Neural progenitor cell (in vitro differentiated cells): ENCODE results near the gene CACNA1C. TPM values are rescaled to one million over a fixed set of nuclear protein-coding genes. Genes with fewer than 3 reads are reported as not detected.

Experiments
- DNase-seq: peaks from one replicate; pipeline ENCODE4 v3.0.0-alpha.2; 2016; ENCODE audit warnings: low spot score
- H2AFZ ChIP-seq: fragments of 200-600 bp; sonication (generic); replicated peaks from 2 replicates; pipeline ENCODE4 v1.6.1; 2016; ENCODE audit warnings: antibody characterized with exemption
- H3F3A ChIP-seq: fragments of 200-600 bp; sonication (generic); 2 replicates; pipeline ENCODE4 v1.6.1; 2016; ENCODE audit warnings: antibody characterized with exemption, low read depth
- H3K27ac ChIP-seq: fragments of 200-600 bp; sonication (generic); 2 replicates; pipeline ENCODE4 v1.5.1; 2016; ENCODE audit warnings: mild to moderate bottlenecking
- H3K27me3 ChIP-seq: fragments of 200-600 bp; sonication (generic); 2 replicates; pipeline ENCODE4 v1.6.1; 2016; ENCODE audit warnings: mild to moderate bottlenecking, moderate library complexity
- H3K36me3 ChIP-seq: fragments of 200-600 bp; sonication (generic); 2 replicates; pipeline ENCODE4 v1.5.1; 2016
- H3K4me1 ChIP-seq: fragments of 200-600 bp; sonication (generic); 2 replicates; pipeline ENCODE4 v1.6.1; 2016; ENCODE audit warnings: mixed run types
- H3K4me2 ChIP-seq: fragments of 200-600 bp; sonication (generic); 2 replicates; pipeline ENCODE4 v1.6.1; 2016
- H3K4me3 ChIP-seq: fragments of 200-600 bp; sonication (generic); 2 replicates; pipeline ENCODE4 v1.5.1; 2016
- H3K79me2 ChIP-seq: fragments of 200-600 bp; sonication (generic); 2 replicates; pipeline ENCODE4 v1.6.1; 2016; ENCODE audit warnings: low read depth
- H3K9ac ChIP-seq: fragments of 200-600 bp; sonication (generic); 2 replicates; pipeline ENCODE4 v1.6.1; 2016
- H3K9me3 ChIP-seq: fragments of 200-600 bp; sonication (generic); 2 replicates; pipeline ENCODE4 v1.5.1; 2016; ENCODE audit warnings: low read depth
- H4K20me1 ChIP-seq: fragments of 200-600 bp; sonication (generic); 2 replicates; pipeline ENCODE4 v1.6.1; 2016; ENCODE audit warnings: low read depth
- H3K27ac Mint-ChIP-seq: 3 replicates; pipeline ENCODE4 v1.8.0; 2021; ENCODE audit warnings: mixed read lengths
- H3K27me3 Mint-ChIP-seq: 2 replicates; pipeline ENCODE4 v1.8.0; 2022; ENCODE audit warnings: low read depth, mild to moderate bottlenecking, inconsistent platforms, moderate library complexity, mixed read lengths; ENCODE audit not compliant: insufficient read depth
- H3K36me3 Mint-ChIP-seq: 3 replicates; pipeline ENCODE4 v1.8.0; 2021; ENCODE audit warnings: mixed read lengths
- H3K4me1 Mint-ChIP-seq: 3 replicates; pipeline ENCODE4 v1.8.0; 2021; ENCODE audit warnings: mixed read lengths
- H3K4me3 Mint-ChIP-seq: 3 replicates; pipeline ENCODE4 v1.8.0; 2021; ENCODE audit warnings: mild to moderate bottlenecking, moderate library complexity, mixed read lengths
- H3K9me3 Mint-ChIP-seq: 3 replicates; pipeline ENCODE4 v1.8.0; 2020; ENCODE audit warnings: mixed read lengths
- CTCF ChIP-seq: fragments of 200-600 bp; sonication (generic); IDR thresholded peaks from 2 replicates; pipeline ENCODE4 v1.5.1; 2017; ENCODE audit warnings: antibody characterized with exemption, mild to moderate bottlenecking
- EZH2 ChIP-seq: fragments of 200-600 bp; sonication (generic); IDR thresholded peaks from 2 replicates; pipeline ENCODE4 v1.6.1; 2017; ENCODE audit warnings: antibody characterized with exemption, mild to moderate bottlenecking, moderate library complexity
- EZH2phosphoT487 ChIP-seq: fragments of 200-600 bp; sonication (generic); IDR thresholded peaks from 2 replicates; pipeline ENCODE4 v1.6.1; 2017; ENCODE audit warnings: antibody characterized with exemption
- total RNA-seq: library from RNA; depleted of rRNA; stranded (reverse); fragments of >200 nt; gene quantifications from 2 replicates; pipeline ENCODE4 v1.2.3, GENCODE V29; 2015; ENCODE audit warnings: low replicate concordance

Gene CACNA1C
- total RNA-seq, 1 donor from 2014 or later = 2.7 TPM

- Histone ChIP-seq H2AFZ (no peak overlapping the region), H4K20me1 (no peaks in the 10 kb centered on the region), H3K27ac (no peak overlapping the region), H3K36me3 (no peaks in the 10 kb centered on the region), H3K79me2 (no peaks in the 10 kb centered on the region), H3K4me1 (peaks cover 15% of the 10 kb centered on the region), H3F3A (peaks cover 2% of the 10 kb centered on the region), H3K27me3 (no peaks in the 10 kb centered on the region), H3K9ac (no peak overlapping the region), H3K4me2 (no peak overlapping the region), H3K9me3 (no peaks in the 10 kb centered on the region), H3K4me3 (no peak overlapping the region)
- H3K36me3 Mint-ChIP-seq = no peaks in the 10 kb centered on the region
- no peak overlapping the region for H3K4me3 Mint-ChIP-seq
- no peak overlapping the region for H3K27ac Mint-ChIP-seq
- no peak for TF ChIP-seq EZH2
- TF ChIP-seq CTCF = no peak
- no peak for TF ChIP-seq EZH2phosphoT487
- peaks cover 28% of the 10 kb centered on the region for H3K4me1 Mint-ChIP-seq
- H3K9me3 Mint-ChIP-seq = no peaks in the 10 kb centered on the region
- H3K27me3 Mint-ChIP-seq = peaks cover 8% of the 10 kb centered on the region
- DNase-seq = no peak
These were observed 185.3 kb downstream of the CACNA1C start for GRCh38 chr12:2238111-2238510.

- H3K27me3 ChIP-seq = no peaks in the 10 kb centered on the region
- H3K27ac ChIP-seq = no peak overlapping the region
- H3K4me3 Mint-ChIP-seq = no peak overlapping the region
- H3K27ac Mint-ChIP-seq = no peak overlapping the region
- H3K79me2 ChIP-seq = no peaks in the 10 kb centered on the region
- H3K36me3 Mint-ChIP-seq = no peaks in the 10 kb centered on the region
- H3K9me3 ChIP-seq = no peaks in the 10 kb centered on the region
- H2AFZ ChIP-seq = no peak overlapping the region
- H3K4me2 ChIP-seq = no peak overlapping the region
- peaks cover 35% of the 10 kb centered on the region for H3K4me1 Mint-ChIP-seq
- H4K20me1 ChIP-seq = no peaks in the 10 kb centered on the region
- TF ChIP-seq CTCF = no peak
- no peak for TF ChIP-seq EZH2phosphoT487
- no peak for TF ChIP-seq EZH2
- no peaks in the 10 kb centered on the region for H3K36me3 ChIP-seq
- no peaks in the 10 kb centered on the region for H3K9me3 Mint-ChIP-seq
- H3K4me1 ChIP-seq = peaks cover 28% of the 10 kb centered on the region
- H3K27me3 Mint-ChIP-seq = peaks cover 11% of the 10 kb centered on the region
- H3K9ac ChIP-seq = no peak overlapping the region
- peaks cover 15% of the 10 kb centered on the region for H3F3A ChIP-seq
- no peak overlapping the region for H3K4me3 ChIP-seq
- no peak for DNase-seq
These were observed 186.6 kb downstream of the CACNA1C start for GRCh38 chr12:2239381-2239871.

- Histone ChIP-seq H2AFZ (no peak overlapping the region), H4K20me1 (no peaks in the 10 kb centered on the region), H3K4me3 (no peak overlapping the region), H3K27ac (no peak overlapping the region), H3K4me1 (peaks cover 37% of the 10 kb centered on the region), H3F3A (peaks cover 24% of the 10 kb centered on the region), H3K36me3 (no peaks in the 10 kb centered on the region), H3K4me2 (no peak overlapping the region), H3K9me3 (no peaks in the 10 kb centered on the region), H3K9ac (no peak overlapping the region), H3K79me2 (no peaks in the 10 kb centered on the region), H3K27me3 (no peaks in the 10 kb centered on the region)
- no peak overlapping the region for H3K27ac Mint-ChIP-seq
- peaks cover 42% of the 10 kb centered on the region for H3K4me1 Mint-ChIP-seq
- H3K9me3 Mint-ChIP-seq = no peaks in the 10 kb centered on the region
- DNase-seq = no peak
- no peak for TF ChIP-seq EZH2phosphoT487
- no peak for TF ChIP-seq EZH2
- TF ChIP-seq CTCF = no peak
- no peaks in the 10 kb centered on the region for H3K36me3 Mint-ChIP-seq
- peaks cover 14% of the 10 kb centered on the region for H3K27me3 Mint-ChIP-seq
- H3K4me3 Mint-ChIP-seq = no peak overlapping the region
These were observed 187.6 kb downstream of the CACNA1C start for GRCh38 chr12:2240390-2240789.
